SK-N-SH treated with all-trans-retinoic acid at 6 μM for 48 hours (cell line): Measurements from ENCODE around the gene CHST8.

Experiments
- ATAC-seq: fragments of 200-7000 bp; cut with Tn5 transposase; 3 replicates; pipeline ENCODE4 v1.9.1; 2020; ENCODE audit warnings: mild to moderate bottlenecking, moderate library complexity
- ARNTL ChIP-seq: fragments of 450-650 bp; formaldehyde crosslinking; IDR thresholded peaks from 2 replicates; pipeline ENCODE4 v1.5.0; 2020; ENCODE audit warnings: low read depth, mild to moderate bottlenecking, moderate library complexity, borderline replicate concordance
- BACH2 ChIP-seq: fragments of 250-450 bp; sonication (Bioruptor Pico); IDR thresholded peaks from 2 replicates; pipeline ENCODE4 v1.9.0; 2021; ENCODE audit warnings: mild to moderate bottlenecking, borderline replicate concordance
- CSDC2 ChIP-seq: fragments of 250-450 bp; sonication (Bioruptor Pico); IDR thresholded peaks from 2 replicates; pipeline ENCODE4 v1.5.0; 2020; ENCODE audit warnings: mild to moderate bottlenecking, moderate library complexity
- ESRRG ChIP-seq: fragments of 250-450 bp; sonication (Bioruptor Pico); IDR thresholded peaks from 2 replicates; pipeline ENCODE4 v1.6.1; 2021; ENCODE audit warnings: mild to moderate bottlenecking
- GLIS3 ChIP-seq: fragments of 250-450 bp; sonication (Bioruptor Pico); IDR thresholded peaks from 2 replicates; pipeline ENCODE4 v1.5.0; 2020; ENCODE audit warnings: mild to moderate bottlenecking, moderate library complexity
- OSR1 ChIP-seq: fragments of 250-450 bp; sonication (Bioruptor Pico); IDR thresholded peaks from 2 replicates; pipeline ENCODE4 v1.8.0; 2022; ENCODE audit warnings: moderate library complexity, mild to moderate bottlenecking, inconsistent platforms
- PPARA ChIP-seq: fragments of 250-450 bp; sonication (Bioruptor Pico); IDR thresholded peaks from 2 replicates; pipeline ENCODE4 v1.5.0; 2020; ENCODE audit warnings: mild to moderate bottlenecking, borderline replicate concordance
- RARB ChIP-seq: fragments of 250-450 bp; sonication (Bioruptor Pico); IDR thresholded peaks from 2 replicates; pipeline ENCODE4 v1.8.0; 2021; ENCODE audit warnings: mild to moderate bottlenecking, moderate library complexity
- SNAI2 ChIP-seq: fragments of 250-450 bp; sonication (Bioruptor Pico); IDR thresholded peaks from 2 replicates; pipeline ENCODE4 v1.5.0; 2020; ENCODE audit warnings: mild to moderate bottlenecking, moderate library complexity
- TCF4 ChIP-seq: fragments of 250-450 bp; sonication (Bioruptor Pico); IDR thresholded peaks from 2 replicates; pipeline ENCODE4 v1.8.0; 2021; ENCODE audit warnings: mild to moderate bottlenecking, moderate library complexity, borderline replicate concordance
- TOX ChIP-seq: fragments of 250-450 bp; sonication (Bioruptor Pico); IDR thresholded peaks from 2 replicates; pipeline ENCODE4 v1.8.0; 2021; ENCODE audit warnings: mild to moderate bottlenecking, moderate library complexity, borderline replicate concordance
- ZC3H10 ChIP-seq: fragments of 250-450 bp; sonication (Bioruptor Pico); IDR thresholded peaks from 2 replicates; pipeline ENCODE4 v1.5.1; 2021; ENCODE audit warnings: mild to moderate bottlenecking, moderate library complexity
- ZFP3 ChIP-seq: fragments of 250-450 bp; sonication (Bioruptor Pico); IDR thresholded peaks from 2 replicates; pipeline ENCODE4 v1.5.0; 2020; ENCODE audit warnings: mild to moderate bottlenecking, moderate library complexity
- ZFP30 ChIP-seq: fragments of 450-650 bp; formaldehyde crosslinking; IDR thresholded peaks from 2 replicates; pipeline ENCODE4 v1.5.0; 2022; ENCODE audit warnings: mild to moderate bottlenecking, moderate library complexity
- ZNF565 ChIP-seq: fragments of 450-650 bp; formaldehyde crosslinking; conservative IDR thresholded peaks from 2 replicates; pipeline ENCODE4 v1.5.0; 2020; ENCODE audit warnings: low read depth, mild to moderate bottlenecking, moderate library complexity
- ZNF70 ChIP-seq: fragments of 450-650 bp; formaldehyde crosslinking; IDR thresholded peaks from 2 replicates; pipeline ENCODE4 v1.5.0; 2020; ENCODE audit warnings: mild to moderate bottlenecking, moderate library complexity
- ZNF8 ChIP-seq: fragments of 450-650 bp; formaldehyde crosslinking; IDR thresholded peaks from 2 replicates; pipeline ENCODE4 v1.5.0; 2020; ENCODE audit warnings: mild to moderate bottlenecking, moderate library complexity
- TF ChIP-seq, protein P1 (sequence below): fragments of 250-450 bp; sonication (Bioruptor Pico); IDR thresholded peaks from 2 replicates; pipeline ENCODE4 v1.8.0; 2021; ENCODE audit warnings: low read depth, mild to moderate bottlenecking, moderate library complexity, borderline replicate concordance
- TF ChIP-seq, protein P2 (sequence below): fragments of 250-450 bp; sonication (Bioruptor Pico); IDR thresholded peaks from 2 replicates; pipeline ENCODE4 v1.5.0; 2020; ENCODE audit warnings: mild to moderate bottlenecking, moderate library complexity
- TF ChIP-seq, protein P3 (sequence below): fragments of 250-450 bp; sonication (Bioruptor Pico); IDR thresholded peaks from 2 replicates; pipeline ENCODE4 v1.5.1; 2021; ENCODE audit warnings: mild to moderate bottlenecking, moderate library complexity
- TF ChIP-seq, protein P4 (sequence below): fragments of 250-450 bp; sonication (Bioruptor Pico); IDR thresholded peaks from 2 replicates; pipeline ENCODE4 v1.5.1; 2020; ENCODE audit warnings: low read depth, mild to moderate bottlenecking, moderate library complexity
- TF ChIP-seq, protein P5 (sequence below): fragments of 250-450 bp; sonication (Bioruptor Pico); IDR thresholded peaks from 2 replicates; pipeline ENCODE4 v1.8.0; 2020; ENCODE audit warnings: mild to moderate bottlenecking, moderate library complexity, borderline replicate concordance

CHST8 gene

DNA sequence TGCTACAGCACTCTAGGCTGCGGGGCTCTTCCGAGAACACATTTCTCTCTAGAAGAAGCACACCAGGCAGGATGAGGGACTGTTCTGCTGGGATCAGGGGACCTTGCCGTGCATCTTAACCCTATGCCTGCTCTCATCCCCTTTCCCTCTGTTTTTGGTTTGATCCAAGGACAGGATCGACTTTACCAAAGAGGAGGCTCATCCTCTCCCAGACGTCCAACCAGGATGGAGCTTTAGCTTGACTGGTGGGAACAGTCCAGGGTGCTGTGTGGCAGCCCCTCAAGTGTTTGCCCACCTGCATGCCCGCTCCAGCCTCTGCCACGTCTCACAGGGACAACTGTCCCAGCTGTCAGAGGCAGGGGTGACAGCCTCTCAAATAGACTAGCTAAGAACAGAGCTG lies 132.6 kb downstream of the CHST8 start:
- TF ChIP-seq ARNTL (CRISPR knock-in tag) = no peak
- TF ChIP-seq PPARA = no peak
- no peak for TF ChIP-seq SNAI2 (CRISPR knock-in tag)
- TF ChIP-seq ZNF8 = no peak
- no peak for TF ChIP-seq ZNF565 (CRISPR knock-in tag)
- no peak for TF ChIP-seq ZC3H10
- no peak for TF ChIP-seq BACH2 (CRISPR knock-in tag)
- no peak for TF ChIP-seq OSR1 (CRISPR knock-in tag)
- TF ChIP-seq, protein P1, sequence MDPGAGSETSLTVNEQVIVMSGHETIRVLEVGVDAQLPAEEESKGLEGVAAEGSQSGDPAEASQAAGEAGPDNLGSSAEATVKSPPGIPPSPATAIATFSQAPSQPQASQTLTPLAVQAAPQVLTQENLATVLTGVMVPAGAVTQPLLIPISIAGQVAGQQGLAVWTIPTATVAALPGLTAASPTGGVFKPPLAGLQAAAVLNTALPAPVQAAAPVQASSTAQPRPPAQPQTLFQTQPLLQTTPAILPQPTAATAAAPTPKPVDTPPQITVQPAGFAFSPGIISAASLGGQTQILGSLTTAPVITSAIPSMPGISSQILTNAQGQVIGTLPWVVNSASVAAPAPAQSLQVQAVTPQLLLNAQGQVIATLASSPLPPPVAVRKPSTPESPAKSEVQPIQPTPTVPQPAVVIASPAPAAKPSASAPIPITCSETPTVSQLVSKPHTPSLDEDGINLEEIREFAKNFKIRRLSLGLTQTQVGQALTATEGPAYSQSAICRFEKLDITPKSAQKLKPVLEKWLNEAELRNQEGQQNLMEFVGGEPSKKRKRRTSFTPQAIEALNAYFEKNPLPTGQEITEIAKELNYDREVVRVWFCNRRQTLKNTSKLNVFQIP = no peak
- no peak for TF ChIP-seq TCF4 (CRISPR knock-in tag)
- no peak for TF ChIP-seq ZFP30
- no peak for TF ChIP-seq TOX (CRISPR knock-in tag)
- TF ChIP-seq, protein P2, sequence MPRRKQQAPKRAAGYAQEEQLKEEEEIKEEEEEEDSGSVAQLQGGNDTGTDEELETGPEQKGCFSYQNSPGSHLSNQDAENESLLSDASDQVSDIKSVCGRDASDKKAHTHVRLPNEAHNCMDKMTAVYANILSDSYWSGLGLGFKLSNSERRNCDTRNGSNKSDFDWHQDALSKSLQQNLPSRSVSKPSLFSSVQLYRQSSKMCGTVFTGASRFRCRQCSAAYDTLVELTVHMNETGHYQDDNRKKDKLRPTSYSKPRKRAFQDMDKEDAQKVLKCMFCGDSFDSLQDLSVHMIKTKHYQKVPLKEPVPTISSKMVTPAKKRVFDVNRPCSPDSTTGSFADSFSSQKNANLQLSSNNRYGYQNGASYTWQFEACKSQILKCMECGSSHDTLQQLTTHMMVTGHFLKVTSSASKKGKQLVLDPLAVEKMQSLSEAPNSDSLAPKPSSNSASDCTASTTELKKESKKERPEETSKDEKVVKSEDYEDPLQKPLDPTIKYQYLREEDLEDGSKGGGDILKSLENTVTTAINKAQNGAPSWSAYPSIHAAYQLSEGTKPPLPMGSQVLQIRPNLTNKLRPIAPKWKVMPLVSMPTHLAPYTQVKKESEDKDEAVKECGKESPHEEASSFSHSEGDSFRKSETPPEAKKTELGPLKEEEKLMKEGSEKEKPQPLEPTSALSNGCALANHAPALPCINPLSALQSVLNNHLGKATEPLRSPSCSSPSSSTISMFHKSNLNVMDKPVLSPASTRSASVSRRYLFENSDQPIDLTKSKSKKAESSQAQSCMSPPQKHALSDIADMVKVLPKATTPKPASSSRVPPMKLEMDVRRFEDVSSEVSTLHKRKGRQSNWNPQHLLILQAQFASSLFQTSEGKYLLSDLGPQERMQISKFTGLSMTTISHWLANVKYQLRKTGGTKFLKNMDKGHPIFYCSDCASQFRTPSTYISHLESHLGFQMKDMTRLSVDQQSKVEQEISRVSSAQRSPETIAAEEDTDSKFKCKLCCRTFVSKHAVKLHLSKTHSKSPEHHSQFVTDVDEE (CRISPR knock-in tag) = no peak
- TF ChIP-seq ZNF70 = no peak
- no peak for TF ChIP-seq ZFP3 (CRISPR knock-in tag)
- no peak for TF ChIP-seq GLIS3 (CRISPR knock-in tag)
- no peak for TF ChIP-seq ESRRG (CRISPR knock-in tag)
- TF ChIP-seq, protein P3, sequence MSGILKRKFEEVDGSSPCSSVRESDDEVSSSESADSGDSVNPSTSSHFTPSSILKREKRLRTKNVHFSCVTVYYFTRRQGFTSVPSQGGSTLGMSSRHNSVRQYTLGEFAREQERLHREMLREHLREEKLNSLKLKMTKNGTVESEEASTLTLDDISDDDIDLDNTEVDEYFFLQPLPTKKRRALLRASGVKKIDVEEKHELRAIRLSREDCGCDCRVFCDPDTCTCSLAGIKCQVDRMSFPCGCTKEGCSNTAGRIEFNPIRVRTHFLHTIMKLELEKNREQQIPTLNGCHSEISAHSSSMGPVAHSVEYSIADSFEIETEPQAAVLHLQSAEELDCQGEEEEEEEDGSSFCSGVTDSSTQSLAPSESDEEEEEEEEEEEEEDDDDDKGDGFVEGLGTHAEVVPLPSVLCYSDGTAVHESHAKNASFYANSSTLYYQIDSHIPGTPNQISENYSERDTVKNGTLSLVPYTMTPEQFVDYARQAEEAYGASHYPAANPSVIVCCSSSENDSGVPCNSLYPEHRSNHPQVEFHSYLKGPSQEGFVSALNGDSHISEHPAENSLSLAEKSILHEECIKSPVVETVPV (CRISPR knock-in tag) = no peak
- no peak for ATAC-seq

DNA sequence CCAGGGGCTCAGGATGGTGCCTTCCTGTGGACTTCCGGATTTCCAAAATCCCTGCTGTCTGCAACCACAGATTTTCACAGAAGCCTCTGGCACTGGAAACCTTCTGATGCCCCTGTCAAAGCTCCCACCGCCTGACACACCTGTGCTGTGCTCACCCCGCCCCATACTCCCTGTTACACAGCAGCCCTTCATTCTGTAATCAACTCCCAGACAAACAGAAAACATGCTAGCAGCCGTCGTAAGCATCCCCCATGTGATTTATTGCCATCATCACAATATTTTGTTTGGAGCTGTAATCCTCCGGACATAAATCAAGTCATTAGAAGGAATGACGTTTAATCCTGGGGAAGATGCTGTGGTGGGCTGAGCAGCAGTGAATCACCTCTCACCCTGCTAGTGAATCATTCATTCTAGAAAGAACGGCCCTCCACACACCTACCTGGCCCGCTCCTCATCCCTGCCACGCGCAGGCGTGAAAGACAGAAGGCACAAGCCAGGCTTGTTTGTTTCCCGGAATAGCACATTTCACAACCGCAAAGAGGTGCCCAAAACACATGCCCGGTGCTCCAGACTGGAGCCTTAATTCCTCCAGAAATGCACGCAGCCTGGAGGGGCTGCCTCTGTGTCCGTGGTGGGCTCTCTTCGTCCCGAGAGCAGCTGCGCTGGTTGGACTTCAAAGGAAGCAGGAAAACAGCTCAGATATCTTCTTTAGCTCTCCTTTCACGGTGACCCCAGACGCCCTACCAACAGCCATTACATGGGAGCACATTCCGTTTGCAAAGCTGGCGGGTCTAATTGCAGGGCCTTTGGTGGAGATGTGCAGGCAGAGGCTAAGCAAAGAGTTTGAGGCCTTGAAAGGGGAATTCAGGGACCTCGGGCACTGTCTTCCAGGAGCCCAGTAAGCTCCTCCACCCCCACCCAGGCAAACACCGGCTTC lies 133.6 kb downstream of the CHST8 start:
- no peak for ATAC-seq
- TF ChIP-seq ZNF70 = no peak
- TF ChIP-seq ZC3H10 = no peak
- no peak for TF ChIP-seq OSR1 (CRISPR knock-in tag)
- no peak for TF ChIP-seq ZNF565 (CRISPR knock-in tag)
- TF ChIP-seq ZNF8 = no peak
- no peak for TF ChIP-seq RARB (CRISPR knock-in tag)
- TF ChIP-seq TOX (CRISPR knock-in tag) = no peak
- TF ChIP-seq, protein P4, sequence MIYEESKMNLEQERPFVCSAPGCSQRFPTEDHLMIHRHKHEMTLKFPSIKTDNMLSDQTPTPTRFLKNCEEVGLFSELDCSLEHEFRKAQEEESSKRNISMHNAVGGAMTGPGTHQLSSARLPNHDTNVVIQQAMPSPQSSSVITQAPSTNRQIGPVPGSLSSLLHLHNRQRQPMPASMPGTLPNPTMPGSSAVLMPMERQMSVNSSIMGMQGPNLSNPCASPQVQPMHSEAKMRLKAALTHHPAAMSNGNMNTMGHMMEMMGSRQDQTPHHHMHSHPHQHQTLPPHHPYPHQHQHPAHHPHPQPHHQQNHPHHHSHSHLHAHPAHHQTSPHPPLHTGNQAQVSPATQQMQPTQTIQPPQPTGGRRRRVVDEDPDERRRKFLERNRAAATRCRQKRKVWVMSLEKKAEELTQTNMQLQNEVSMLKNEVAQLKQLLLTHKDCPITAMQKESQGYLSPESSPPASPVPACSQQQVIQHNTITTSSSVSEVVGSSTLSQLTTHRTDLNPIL (CRISPR knock-in tag) = no peak
- TF ChIP-seq ZFP30 = no peak
- TF ChIP-seq, protein P2 (CRISPR knock-in tag) = no peak
- TF ChIP-seq, protein P5, sequence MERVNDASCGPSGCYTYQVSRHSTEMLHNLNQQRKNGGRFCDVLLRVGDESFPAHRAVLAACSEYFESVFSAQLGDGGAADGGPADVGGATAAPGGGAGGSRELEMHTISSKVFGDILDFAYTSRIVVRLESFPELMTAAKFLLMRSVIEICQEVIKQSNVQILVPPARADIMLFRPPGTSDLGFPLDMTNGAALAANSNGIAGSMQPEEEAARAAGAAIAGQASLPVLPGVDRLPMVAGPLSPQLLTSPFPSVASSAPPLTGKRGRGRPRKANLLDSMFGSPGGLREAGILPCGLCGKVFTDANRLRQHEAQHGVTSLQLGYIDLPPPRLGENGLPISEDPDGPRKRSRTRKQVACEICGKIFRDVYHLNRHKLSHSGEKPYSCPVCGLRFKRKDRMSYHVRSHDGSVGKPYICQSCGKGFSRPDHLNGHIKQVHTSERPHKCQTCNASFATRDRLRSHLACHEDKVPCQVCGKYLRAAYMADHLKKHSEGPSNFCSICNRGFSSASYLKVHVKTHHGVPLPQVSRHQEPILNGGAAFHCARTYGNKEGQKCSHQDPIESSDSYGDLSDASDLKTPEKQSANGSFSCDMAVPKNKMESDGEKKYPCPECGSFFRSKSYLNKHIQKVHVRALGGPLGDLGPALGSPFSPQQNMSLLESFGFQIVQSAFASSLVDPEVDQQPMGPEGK (CRISPR knock-in tag) = no peak
- TF ChIP-seq ESRRG (CRISPR knock-in tag) = no peak
- TF ChIP-seq CSDC2 (CRISPR knock-in tag) = no peak
- no peak for TF ChIP-seq BACH2 (CRISPR knock-in tag)
